Measurements from ENCODE around the gene MYADM.
A peak's percentile ranks its signal among the peaks of the same experiment; 100 is the strongest.

MYADM gene

DNA sequence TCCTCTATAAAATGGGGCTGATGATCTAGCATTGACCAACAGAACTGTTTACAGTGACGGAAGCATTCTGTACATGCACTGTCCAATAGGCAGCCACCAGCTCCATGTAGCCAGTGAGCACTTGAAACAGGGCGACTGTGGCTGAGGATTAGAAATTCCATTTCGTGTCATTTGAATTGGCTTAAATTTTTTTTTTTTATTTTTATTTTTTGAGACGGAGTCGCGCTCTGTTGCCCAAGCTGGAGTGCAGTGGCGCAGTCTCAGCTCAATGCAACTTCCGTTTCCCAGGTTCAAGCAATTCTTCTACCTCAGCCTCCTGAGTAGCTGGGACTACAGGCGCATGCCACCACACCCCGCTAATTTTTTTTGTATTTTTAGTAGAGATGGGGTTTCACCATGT, 17.4 kb downstream of the MYADM start:
- no peak for DNase-seq (ENCODE audit: low read depth in 2 of 2)

DNA sequence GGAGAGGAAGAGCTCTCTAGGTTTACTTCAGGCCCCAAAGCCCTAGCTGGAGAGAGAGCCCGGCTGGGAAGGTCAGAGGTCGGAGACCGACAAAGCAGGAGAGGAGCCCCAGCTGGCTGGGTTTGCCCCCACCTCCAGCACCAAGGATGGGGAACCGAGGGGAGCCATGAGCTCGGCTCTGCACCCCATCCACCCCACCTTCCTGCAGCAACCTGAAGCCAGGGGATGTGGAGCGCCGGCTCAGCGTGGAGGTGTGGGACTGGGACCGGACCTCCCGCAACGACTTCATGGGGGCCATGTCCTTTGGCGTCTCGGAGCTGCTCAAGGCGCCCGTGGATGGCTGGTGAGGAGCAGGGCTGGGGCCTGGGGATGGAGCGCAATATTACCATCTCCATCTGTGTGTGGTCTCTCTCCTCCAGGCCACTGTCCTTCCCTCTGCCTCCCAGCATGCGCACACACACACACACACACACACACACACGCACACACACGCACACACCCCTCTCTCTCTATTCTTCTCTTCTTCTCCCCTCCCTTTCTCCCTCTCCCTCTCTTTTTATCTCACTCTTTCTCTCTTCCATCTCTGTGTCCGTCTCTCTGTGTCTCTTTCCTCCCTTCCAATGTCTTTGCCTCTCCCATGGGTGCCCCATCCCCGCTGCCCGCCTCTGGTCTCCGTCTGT, 24.8 kb downstream of the MYADM start:
- DNase-seq (ENCODE audit: low read depth in 2 of 2) = no peak

DNA sequence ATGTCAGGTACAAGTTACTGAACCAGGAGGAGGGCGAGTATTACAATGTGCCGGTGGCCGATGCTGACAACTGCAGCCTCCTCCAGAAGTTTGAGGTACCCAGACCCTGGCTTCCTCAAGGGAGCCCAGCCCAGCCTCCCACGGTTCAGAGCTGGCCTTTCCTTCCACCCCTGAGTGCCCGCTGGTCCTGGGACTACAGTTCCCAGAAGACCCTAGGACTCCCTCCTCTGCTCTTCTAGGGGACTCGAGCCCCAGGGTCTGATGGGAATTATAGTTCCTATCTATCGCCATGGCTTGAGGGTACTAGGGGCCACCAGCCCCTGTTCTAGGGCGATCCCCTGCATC, 25.3 kb downstream of the MYADM start:
- no peak for DNase-seq (ENCODE audit: low read depth in 2 of 2)

DNA sequence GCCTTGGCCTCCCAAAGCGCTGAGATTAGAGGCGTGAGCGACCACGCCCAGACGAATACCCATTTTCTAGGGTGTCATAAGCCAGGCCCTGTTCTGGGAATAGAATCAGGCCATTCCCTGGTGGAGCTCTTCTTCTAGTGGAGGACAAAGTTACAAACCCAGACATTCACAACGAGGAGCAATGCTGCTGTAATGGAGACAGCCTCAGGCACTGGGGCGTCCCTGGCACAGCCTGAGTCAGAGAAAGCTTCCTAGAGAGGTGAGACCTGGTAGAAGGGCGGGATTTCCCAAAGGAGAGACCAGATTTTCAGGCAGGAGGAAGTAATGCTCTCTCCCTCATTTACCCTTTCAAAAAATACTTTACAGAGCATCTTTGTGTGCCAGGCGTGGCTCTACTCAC, 27.0 kb downstream of the MYADM start:
- DNase-seq (ENCODE audit: low read depth in 2 of 2) = no peak

DNA sequence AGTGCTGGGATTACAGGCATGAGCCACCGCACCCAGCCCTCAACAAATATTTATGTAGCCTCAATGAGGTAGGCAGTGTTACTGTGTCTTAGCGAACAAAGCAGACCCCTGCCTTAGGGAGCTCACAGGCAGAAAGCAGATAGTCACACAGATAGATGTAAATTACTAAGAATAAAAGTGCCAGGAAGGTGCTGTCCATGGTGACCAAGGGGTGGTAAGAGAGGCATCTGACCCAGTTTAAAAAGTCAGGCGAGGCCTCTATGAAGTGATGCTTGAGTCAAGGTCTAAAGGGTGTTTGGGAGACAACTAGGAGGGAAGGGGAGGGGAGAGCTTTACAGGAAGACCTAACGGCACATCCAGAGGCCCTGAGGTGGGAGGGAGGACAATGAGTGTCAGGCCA, 29.0 kb downstream of the MYADM start:
- no peak for DNase-seq (ENCODE audit: low read depth in 2 of 2)

DNA sequence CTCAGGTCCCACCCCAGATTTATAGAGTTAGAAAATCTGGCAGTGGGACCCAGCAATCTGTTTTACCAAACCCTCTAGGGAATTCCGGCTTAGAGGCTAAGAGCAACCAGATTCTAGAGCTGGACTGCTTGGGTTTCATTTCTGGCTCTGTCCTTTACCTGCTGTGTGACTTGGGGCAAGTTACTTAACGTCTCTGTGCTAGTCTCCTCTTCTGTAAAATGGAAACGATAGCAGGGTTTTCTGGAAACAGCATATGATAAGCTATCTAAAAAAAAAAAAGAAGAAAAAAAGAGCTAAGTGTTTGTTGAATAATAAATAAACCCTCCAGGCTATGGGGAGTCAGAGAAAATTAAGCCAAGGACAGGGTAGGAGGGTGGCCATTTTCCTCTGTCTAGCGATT, 29.8 kb downstream of the MYADM start:
- no peak for DNase-seq (ENCODE audit: low read depth in 2 of 2)

DNA sequence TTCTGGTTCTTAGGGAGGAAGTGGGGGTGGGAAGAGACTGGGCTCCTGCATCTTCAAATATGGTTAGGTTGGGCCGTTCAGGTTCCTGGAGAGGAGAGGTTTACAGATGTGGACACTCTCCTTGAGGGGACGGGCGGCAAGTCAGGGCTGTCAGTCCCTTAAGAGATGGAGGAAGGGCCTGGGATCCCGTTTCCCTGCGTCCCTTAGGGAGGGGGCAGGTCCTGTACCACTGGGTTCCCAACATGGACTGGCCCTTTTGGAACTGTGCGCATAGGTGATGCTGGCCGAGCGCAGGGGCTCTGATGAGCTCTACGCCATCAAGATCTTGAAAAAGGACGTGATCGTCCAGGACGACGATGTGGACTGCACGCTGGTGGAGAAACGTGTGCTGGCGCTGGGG, 30.5 kb downstream of the MYADM start:
- no peak for DNase-seq (ENCODE audit: low read depth in 2 of 2)

DNA sequence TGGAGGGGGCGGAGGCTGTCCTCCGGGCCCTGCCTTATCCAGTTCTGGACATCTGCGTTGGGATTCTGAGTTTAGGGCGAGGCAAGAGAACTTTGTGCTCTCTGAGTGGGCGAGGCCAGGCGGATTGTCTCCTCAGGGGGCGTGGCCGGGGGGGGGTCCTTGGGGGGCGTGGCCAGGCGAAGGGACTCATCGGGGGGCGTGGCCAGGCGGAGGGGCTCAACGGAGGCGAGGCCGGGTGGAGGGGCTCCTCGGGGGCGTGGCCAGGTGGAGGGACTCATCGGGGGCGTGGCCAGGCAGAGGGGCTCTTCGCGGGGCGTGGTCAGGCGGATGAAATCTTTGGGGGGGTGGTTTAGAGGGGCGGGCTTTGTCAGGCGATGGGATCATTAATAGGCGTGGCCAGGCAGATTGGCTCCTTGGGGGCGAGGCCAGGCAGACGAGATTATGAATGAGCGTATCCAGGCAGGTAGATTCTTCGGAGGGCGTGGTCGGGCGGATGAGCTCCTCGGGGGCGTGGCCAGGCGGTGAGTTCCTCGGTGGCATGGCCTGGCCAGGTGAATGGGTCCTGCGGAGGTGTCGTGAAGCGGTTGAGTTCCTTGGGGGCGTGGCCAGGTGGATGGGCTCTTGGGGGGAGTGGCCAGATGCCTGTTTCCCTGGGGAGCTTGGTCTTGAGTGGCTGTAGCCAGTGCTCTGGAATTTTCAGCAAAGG, 31.1 kb downstream of the MYADM start:
- DNase-seq (ENCODE audit: low read depth in 2 of 2) = no peak

DNA sequence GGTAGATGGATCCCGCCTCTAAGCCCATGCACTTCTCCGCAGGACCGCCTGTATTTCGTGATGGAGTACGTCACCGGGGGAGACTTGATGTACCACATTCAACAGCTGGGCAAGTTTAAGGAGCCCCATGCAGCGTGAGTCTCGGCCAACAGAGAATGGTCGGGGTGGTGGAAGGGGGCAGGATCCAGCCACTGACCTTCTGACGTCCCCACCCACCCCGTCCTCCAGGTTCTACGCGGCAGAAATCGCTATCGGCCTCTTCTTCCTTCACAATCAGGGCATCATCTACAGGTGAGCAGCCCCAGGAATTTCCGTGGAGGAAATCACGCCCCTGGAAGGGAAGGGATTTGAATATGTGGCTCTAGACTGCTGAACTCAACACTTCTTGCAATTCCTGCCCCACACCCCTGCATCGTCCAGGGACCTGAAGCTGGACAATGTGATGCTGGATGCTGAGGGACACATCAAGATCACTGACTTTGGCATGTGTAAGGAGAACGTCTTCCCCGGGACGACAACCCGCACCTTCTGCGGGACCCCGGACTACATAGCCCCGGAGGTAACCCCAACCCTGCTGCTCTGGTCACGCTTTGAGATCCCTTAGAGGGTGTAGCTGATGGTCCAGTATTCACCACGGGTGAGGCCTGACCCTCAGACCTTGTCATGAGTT, 32.6 kb downstream of the MYADM start:
- DNase-seq (ENCODE audit: low read depth in 2 of 2) = no peak

DNA sequence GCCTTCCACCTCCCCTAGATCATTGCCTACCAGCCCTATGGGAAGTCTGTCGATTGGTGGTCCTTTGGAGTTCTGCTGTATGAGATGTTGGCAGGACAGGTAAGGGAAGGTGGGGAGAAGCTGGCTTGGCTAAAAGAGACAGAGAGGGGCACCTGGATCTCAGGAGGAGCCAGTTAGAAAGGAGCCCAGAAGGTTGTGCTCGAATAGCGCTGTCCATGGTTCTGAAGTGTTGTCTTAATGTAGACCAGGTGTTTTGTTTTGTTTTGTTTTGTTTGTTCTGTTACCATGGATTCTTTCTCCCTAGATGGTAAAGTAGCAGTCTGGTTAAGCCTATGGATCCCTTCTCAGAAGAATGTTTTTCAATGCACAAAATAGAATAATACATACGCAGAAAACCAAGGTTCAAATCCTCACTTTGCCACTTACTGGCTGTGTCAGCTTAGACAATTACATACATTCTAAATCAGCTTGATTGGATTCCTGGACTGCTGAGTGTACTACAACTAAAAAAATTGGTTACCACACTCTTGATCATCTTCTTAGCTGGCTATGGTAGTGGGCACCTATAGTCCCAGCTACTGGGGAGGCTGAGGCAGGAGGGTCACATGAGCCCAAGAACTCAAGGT, 35.5 kb downstream of the MYADM start:
- DNase-seq (ENCODE audit: low read depth in 2 of 2) = no peak

DNA sequence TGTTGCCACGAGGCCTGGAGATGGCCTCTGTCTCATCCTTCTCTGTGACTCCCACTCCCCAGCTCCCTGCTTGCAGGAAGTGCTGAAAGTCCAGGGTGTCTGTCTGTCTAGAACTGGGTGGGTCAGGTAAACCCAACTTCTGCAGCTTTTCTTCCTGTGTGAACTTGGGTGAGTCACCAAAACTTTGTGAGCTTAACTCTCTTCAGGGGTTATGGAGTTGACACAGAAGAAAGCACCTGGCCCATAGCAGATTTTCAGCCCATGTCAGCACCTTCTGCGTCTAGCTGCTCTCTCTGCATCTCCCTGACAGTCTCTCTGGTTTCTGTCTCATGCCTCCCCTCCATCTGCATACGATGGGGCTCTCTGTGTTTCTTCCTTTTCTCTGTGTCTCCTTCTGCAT, 37.2 kb downstream of the MYADM start:
- DNase-seq (ENCODE audit: low read depth in 2 of 2) = no peak

DNA sequence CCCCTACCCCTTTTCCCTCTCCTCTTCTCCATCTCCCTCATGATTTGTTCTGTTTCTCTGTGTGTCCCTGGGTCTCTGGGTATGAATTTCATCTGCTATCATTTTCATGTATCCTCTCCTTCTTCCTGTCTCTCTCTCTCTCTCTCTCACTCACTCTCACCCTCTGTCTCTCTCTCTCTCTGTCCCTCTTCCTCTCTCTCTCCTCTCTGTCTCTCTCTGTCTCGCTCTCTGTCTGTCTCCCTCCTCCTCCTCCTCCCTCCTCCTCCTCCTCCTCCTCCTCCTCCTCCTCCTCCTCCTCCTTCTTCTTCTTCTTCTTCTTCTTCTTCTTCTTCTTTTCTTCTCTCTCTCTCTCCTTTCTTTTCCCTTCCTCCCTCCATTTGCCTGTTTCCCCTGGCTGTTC, 38.1 kb downstream of the MYADM start:
- no peak for DNase-seq (ENCODE audit: low read depth in 2 of 2)

DNA sequence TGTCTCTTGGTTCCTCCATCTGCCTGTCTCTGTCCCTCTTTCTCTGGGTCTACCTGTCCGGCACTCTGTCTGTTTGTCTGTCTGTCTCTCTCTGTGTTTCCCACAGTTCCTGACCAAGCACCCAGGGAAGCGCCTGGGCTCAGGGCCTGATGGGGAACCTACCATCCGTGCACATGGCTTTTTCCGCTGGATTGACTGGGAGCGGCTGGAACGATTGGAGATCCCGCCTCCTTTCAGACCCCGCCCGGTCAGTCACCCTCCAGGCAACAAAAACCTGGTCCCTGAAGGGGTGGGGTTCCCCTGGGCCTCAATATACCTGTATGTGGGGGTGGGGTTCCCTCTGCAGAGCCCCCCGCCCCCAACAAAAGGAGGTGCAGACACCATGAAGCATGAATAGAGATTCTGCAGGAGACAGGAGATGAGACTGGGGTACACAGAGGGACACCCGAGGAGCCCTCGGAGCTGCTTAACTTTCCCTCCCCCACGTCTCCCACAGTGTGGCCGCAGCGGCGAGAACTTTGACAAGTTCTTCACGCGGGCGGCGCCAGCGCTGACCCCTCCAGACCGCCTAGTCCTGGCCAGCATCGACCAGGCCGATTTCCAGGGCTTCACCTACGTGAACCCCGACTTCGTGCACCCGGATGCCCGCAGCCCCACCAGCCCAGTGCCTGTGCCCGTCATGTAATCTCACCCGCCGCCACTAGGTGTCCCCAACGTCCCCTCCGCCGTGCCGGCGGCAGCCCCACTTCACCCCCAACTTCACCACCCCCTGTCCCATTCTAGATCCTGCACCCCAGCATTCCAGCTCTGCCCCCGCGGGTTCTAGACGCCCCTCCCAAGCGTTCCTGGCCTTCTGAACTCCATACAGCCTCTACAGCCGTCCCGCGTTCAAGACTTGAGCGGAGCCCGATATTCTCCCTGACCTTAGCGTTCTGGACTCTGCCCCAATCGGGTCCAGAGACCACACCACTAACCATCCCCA, 38.8 kb downstream of the MYADM start:
- DNase-seq (ENCODE audit: low read depth in 2 of 2) = peak; percentile 63 to 72

DNA sequence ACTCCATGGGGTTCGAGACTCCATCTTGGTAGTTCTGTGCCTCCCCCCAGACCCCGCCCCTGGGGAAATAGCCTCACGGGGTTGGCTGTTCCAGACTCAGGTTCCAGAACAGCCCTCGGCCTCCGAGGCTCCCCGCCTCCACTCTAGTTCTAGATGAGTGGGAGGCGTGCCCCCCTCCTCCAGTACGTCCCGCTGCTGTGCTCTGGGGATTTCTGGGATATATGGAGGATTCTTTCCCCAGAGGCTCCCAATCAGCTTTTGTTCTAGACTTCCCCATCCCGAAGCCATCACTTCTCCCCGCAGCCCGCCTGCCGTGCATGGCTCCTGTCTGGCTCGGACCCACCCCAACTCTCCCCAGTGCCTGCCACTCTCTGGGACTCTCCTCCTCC, 39.5 kb downstream of the MYADM start:
- no peak for DNase-seq (ENCODE audit: low read depth in 2 of 2)

DNA sequence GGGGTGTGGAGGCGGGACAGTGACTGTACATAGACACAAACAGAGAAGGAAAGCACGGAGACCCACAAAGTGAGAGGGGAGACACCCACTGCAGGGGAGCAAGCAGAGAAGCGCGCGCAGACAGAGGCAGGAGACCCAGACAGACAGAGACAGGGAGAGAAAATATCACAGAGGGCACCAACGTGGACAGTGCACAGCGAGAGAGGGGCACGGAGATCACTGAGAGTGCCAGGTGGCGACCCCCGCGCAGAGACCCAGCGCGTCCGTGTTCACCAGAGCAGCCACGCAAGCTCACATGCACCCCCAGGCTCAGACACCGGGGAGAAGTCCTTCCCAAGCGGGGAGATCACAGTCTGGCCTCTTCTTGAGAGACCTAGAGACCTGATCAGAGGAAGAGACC, 40.0 kb downstream of the MYADM start:
- DNase-seq (ENCODE audit: low read depth in 2 of 2) = no peak

DNA sequence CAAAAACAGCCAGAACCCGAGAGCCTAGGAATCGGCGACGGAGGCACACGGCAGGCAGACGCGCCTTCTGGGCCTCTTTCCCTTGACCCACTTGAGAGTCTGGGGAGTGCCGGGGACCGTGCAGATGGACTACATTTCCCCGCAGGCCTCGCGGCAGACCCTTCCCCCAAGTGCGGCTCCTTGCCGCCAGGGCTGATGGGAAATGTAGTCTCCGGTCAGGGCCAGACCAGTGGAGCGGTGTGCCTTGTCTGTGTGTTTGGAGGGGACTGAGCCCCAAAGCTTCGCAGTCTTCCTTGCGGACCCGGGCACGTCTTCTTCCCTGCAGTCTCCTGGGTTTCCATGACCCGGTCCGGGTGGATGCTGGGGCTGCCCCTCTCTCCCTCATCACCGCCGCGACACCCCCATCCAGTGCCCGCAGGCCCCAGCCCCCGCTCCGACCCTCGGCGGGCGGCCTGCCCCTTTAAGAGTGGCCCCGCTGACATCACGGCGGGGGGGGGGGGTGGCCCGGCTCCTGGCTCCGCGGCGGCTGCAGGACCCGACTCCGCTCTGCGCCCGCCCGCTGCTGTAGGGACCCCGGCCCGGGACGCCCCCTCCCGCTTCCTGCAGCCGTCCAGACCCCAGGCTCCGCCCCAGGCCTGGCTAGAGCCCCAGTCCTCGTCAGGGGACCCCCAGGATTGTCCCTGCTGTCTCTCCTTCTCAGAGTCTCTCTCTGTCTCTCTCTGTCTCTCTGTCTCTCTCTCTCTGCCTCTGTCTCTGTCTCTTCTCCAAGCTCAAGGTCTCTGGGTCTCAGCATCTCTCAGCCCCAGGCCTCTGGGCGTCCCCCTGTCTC, 40.6 kb downstream of the MYADM start:
- DNase-seq (ENCODE audit: low read depth in 2 of 2) = peak; percentile 34 to 37

DNA sequence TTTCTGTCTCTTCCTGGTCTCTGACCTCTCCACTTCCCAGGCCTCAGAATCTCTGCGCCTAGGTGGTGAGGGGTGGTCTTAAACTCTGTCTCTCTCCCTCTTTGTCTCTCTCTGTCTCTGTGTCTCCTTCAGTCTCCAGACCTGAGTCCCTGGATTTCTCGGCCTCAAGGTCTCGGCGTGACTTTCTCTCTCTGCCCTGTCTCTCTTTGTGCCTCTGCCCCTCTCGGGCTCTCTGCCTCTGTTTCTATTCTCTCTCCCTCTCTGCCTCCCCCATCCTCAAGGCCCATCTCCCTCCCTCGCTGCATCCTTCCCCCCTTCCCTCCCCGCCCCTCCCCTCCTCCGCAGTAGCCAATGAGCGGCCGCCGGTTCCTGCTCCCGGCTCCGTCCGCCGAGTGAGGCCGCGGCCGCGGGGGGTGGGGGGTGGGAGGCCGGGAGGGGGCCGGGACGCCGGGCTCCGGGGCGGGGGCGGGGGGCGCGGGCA, 41.3 kb downstream of the MYADM start, which contains the start of gene CACNG7:
CACNG7 (plus strand) TSS at position 344 of the 481 bp plus-strand sequence. CDS start 3,554 bp downstream, outside the sequence.
- no peak for DNase-seq (ENCODE audit: low read depth in 2 of 2)

DNA sequence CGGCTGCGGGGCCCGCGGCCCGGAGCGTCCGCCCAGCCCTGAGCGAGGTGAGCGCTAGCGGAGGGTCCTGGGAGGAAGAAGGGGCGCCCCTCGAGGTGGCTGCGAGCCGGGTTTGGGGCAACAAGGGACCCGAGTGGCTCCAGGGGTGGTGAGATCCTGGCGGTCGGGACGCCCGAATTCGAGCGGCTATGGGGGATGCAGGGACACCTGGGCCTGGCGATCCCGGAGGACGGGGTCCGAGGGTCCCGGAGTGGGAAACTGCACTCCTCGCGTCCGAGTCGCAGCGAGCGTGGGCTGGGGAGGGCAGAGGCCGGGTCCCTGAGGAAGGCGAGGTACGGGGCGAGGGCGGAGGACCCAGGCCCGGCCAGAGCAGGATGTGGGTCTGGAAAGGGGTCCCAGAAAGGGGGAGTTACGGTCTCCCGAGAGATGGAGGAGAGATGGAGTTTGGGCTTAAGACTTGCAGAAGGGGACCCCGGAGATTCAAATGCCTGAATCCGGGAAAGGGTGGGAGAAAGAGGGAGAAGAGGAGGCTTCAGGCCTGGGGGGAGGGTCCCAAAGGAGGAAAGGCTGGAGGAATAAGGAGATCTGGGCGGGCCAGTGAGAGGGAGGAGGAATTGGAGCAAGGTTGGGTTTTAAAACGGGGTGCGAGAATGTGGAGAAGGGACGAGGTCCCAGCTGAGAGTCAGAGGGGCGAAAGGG, 41.9 kb downstream of the MYADM start:
- no peak for DNase-seq (ENCODE audit: low read depth in 2 of 2)

DNA sequence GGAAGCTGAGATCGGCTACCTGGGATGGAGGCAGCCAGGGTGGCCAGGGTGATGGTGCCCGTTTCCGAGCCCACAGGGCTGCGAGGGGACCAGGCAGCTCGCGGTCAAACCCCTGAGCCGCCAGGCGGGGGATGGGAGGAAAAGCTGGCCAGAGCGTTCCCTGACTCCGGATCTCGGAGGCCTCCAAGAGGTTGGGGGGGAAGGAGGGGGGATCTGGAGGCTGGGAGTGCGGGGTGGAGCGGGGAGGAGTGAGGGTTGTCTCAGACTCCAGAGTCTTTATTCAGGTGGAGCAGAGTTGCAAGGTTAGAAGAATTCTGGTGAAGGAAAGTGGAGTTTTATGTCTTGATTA, 42.5 kb downstream of the MYADM start:
- no peak for DNase-seq (ENCODE audit: low read depth in 2 of 2)

DNA sequence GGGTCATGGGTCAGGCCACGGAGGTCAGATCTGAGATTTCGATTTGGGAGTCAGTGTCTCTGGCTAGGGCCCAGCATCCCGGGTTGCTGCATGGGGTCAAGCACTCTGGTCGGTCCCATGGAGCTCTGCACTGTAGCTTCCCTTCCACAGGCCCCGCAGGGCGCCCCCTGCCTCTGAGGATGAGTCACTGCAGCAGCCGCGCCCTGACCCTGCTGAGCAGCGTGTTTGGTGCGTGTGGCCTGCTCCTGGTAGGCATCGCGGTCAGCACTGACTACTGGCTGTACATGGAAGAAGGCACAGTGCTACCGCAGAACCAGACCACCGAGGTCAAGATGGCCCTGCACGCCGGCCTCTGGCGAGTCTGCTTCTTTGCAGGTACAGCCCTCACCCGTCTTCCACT, 45.0 kb downstream of the MYADM start:
- no peak for DNase-seq (ENCODE audit: low read depth in 2 of 2)

Measured in stimulated activated CD8-positive, alpha-beta memory T cell treated with anti-CD3 and anti-CD28 coated beads, Interleukin-2, amount 100 ng/mL, for 48 hours (primary cell).